Measurements from ENCODE around the gene NHLH1. TPM values are rescaled to one million over a fixed set of nuclear protein-coding genes. Genes with fewer than 3 reads are reported as not detected.

NHLH1 gene
- 0.08 TPM for polyA plus RNA-seq (2013)

DNA sequence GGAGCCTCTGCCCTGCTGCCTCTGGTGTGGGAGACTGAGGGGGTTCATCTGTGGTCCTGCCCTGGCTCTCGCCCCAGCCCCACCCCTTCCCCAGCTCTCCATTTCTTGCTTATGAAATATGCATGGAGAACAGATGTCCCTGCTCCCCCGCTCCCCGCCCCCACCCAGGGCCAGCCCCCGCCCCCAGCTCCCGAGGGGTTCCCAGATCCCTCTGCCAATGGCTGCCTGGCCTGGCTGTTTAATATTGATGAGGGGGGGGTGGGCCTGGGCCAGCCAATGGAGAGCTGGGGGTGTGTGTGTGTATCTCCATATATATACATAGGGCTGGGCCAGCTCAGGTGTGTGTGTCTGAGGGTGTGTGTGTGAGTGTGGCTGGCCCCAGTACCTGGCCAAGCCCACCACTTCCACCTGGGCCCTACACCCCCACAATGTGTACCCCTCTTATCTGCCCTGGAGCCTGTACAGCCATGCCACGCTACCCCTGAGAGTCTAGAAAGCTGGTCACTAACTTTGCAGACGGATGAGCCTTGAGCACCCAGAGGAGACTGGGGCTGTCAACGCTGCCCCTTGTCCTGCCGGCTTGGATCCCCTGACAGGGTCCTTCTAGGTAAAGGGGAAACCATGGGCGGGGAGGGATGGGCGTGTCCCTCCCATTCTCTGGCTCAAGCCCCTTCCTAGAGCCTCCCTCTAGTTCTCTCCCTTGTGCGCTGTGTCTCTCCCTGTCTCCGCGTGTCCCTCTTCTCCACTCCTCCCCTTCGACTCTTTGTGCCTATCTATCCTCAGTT lies at the start of gene NHLH1:
TSS of gene NHLH1 (plus strand) at position 341 of the 785 bp plus-strand sequence. CDS start 3,661 bp downstream, outside the sequence.
- peak in 1 of 3 donors; percentile 1 for DNase-seq
- ChIA-PET POLR2A (no interaction called here), CTCF (interaction anchor here (0.9 to 26.0 kb wide), 6 partner anchors 10 to 281 kb away, joined by 4 to 437 read pairs (median 12); no protein-coding TSS in a partner anchor)
- Histone ChIP-seq H3K27me3 (replicated peaks in 2 of 5; ENCODE audit: control insufficient read depth in 4 of 5, insufficient read depth in 5 of 5, low read length in 4 of 5) (no peaks in the 10 kb centered on the region), H3K4me3 (ENCODE audit: control insufficient read depth in 1 of 7, extremely low read depth in 1 of 7, insufficient read depth in 4 of 7, low read depth in 2 of 7, low read length in 6 of 7) (no peak within 1 kb of the TSS), H3K9me3 (ENCODE audit: control extremely low read depth in 1 of 5, control insufficient read depth in 4 of 5, insufficient read depth in 2 of 5, low read depth in 1 of 5, low read length in 4 of 5) (no peaks in the 10 kb centered on the region), H3K27ac (ENCODE audit: insufficient read depth in 1 of 2, low read depth in 1 of 2, low read length in 2 of 2, poor library complexity in 1 of 2, severe bottlenecking in 2 of 2) (no peak within 1 kb of the TSS), H3K4me1 (ENCODE audit: control extremely low read depth in 1 of 4, control insufficient read depth in 4 of 4, insufficient read depth in 4 of 4, low read length in 3 of 4) (peaks cover 2 to 17% (median 13%) of the 10 kb centered on the region in 4 experiments), H3K36me3 (ENCODE audit: control insufficient read depth in 4 of 4, insufficient read depth in 4 of 4, low read length in 3 of 4) (no peaks in the 10 kb centered on the region)
- 99% methylated on average over 7 of the region's 15 CpGs for WGBS (ENCODE audit: insufficient coverage)

DNA sequence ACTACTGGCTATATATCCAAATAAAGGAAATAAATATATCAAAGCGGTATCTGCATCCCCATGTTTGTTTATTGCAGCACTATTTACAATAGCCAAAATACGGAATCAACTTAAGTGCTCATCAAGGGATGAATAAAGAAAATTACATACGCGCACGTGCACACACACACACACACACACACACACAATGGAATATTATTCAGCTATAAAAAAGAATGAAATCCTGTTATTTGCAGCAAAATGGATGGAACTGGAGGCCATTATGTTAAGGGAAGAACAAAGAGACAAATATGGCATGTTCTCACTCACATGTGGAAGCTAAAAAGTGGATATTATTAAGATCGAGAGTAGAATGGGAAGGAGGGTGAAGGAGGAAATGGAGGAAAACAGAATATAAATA lies 44.0 kb upstream of the NHLH1 start:
- DNase-seq = no peak
- no CpG with 5 or more reads among the region's 6 CpGs for whole genome bisulfite sequencing (ENCODE audit: insufficient coverage)
- Histone ChIP-seq H3K27ac (ENCODE audit: insufficient read depth in 1 of 2, low read depth in 1 of 2, low read length in 2 of 2, poor library complexity in 1 of 2, severe bottlenecking in 2 of 2) (no peak overlapping the region), H3K4me1 (ENCODE audit: control extremely low read depth in 1 of 4, control insufficient read depth in 4 of 4, insufficient read depth in 4 of 4, low read length in 3 of 4) (no peaks in the 10 kb centered on the region), H3K27me3 (replicated peaks in 2 of 5; ENCODE audit: control insufficient read depth in 4 of 5, insufficient read depth in 5 of 5, low read length in 4 of 5) (no peaks in the 10 kb centered on the region), H3K36me3 (ENCODE audit: control insufficient read depth in 4 of 4, insufficient read depth in 4 of 4, low read length in 3 of 4) (peaks cover 29 to 85% (median 47%) of the 10 kb centered on the region in 4 experiments), H3K9me3 (ENCODE audit: control extremely low read depth in 1 of 5, control insufficient read depth in 4 of 5, insufficient read depth in 2 of 5, low read depth in 1 of 5, low read length in 4 of 5) (peaks cover 0 to 7% (median 0%) of the 10 kb centered on the region in 5 experiments), H3K4me3 (ENCODE audit: control insufficient read depth in 1 of 7, extremely low read depth in 1 of 7, insufficient read depth in 4 of 7, low read depth in 2 of 7, low read length in 6 of 7) (no peak overlapping the region)
- ChIA-PET POLR2A (no interaction called here), CTCF (no interaction called here)

DNA sequence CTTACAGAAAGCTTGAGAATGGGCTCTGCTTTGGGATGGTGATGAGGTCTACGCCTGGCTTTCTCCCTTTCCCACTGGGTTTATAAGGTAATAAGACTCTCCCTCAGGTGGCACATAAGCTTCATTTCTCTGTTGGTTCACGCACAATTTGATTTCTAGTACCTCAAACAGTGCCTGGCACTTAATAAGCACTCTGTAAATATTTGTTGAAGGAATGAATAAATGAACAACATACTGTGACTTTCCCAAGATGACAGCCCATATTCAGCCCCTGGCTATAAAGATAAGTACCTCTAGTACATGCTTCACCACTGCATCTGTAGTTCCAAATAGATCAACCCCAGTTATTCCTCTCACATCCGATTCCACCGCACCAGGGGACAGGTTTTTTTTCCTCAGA lies 41.6 kb upstream of the NHLH1 start:
- WGBS (ENCODE audit: insufficient coverage) = 100% methylated on average over 2 of the region's 4 CpGs
- POLR2A ChIA-PET = no interaction called here
- CTCF ChIA-PET = interaction anchor here (0.8 to 2.1 kb wide), 2 partner anchors 34 to 37 kb away, joined by 3 to 9 read pairs; no protein-coding TSS in a partner anchor
- no peak for DNase-seq
- no peaks in the 10 kb centered on the region for H3K9me3 ChIP-seq (ENCODE audit: control extremely low read depth in 1 of 5, control insufficient read depth in 4 of 5, insufficient read depth in 2 of 5, low read depth in 1 of 5, low read length in 4 of 5)
- no peak overlapping the region for H3K4me3 ChIP-seq (ENCODE audit: control insufficient read depth in 1 of 7, extremely low read depth in 1 of 7, insufficient read depth in 4 of 7, low read depth in 2 of 7, low read length in 6 of 7)
- no peak overlapping the region for H3K27ac ChIP-seq (ENCODE audit: insufficient read depth in 1 of 2, low read depth in 1 of 2, low read length in 2 of 2, poor library complexity in 1 of 2, severe bottlenecking in 2 of 2)
- peaks cover 24 to 87% (median 50%) of the 10 kb centered on the region in 4 experiments for H3K36me3 ChIP-seq (ENCODE audit: control insufficient read depth in 4 of 4, insufficient read depth in 4 of 4, low read length in 3 of 4)
- no peaks in the 10 kb centered on the region for H3K27me3 ChIP-seq (replicated peaks in 2 of 5; ENCODE audit: control insufficient read depth in 4 of 5, insufficient read depth in 5 of 5, low read length in 4 of 5)
- no peaks in the 10 kb centered on the region for H3K4me1 ChIP-seq (ENCODE audit: control extremely low read depth in 1 of 4, control insufficient read depth in 4 of 4, insufficient read depth in 4 of 4, low read length in 3 of 4)

DNA sequence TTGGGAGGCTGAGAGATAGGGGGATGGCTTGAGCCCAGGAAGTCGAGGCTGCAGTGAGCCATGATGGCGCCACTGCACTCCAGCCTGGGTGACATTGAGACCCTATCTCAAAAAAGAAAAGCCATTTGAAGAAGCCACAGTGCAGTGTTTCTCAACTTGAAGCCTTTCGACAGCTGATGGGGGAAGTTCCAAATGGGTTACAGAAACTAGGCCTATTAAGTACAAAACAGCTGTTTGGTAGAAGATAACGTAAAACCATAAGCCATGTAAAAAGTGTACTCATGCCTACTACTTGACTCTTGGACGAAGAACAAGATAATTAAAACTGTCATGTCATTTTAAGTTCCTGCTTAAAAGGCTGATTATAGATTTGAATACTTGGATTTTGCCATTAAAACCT lies 40.5 kb upstream of the NHLH1 start:
- peak in 2 of 3 donors; percentile 42 to 66 for DNase-seq
- Histone ChIP-seq H3K27ac (ENCODE audit: insufficient read depth in 1 of 2, low read depth in 1 of 2, low read length in 2 of 2, poor library complexity in 1 of 2, severe bottlenecking in 2 of 2) (no peak overlapping the region), H3K4me3 (ENCODE audit: control insufficient read depth in 1 of 7, extremely low read depth in 1 of 7, insufficient read depth in 4 of 7, low read depth in 2 of 7, low read length in 6 of 7) (no peak overlapping the region), H3K36me3 (ENCODE audit: control insufficient read depth in 4 of 4, insufficient read depth in 4 of 4, low read length in 3 of 4) (peaks cover 29 to 92% (median 54%) of the 10 kb centered on the region in 4 experiments), H3K9me3 (ENCODE audit: control extremely low read depth in 1 of 5, control insufficient read depth in 4 of 5, insufficient read depth in 2 of 5, low read depth in 1 of 5, low read length in 4 of 5) (no peaks in the 10 kb centered on the region), H3K27me3 (replicated peaks in 2 of 5; ENCODE audit: control insufficient read depth in 4 of 5, insufficient read depth in 5 of 5, low read length in 4 of 5) (no peaks in the 10 kb centered on the region), H3K4me1 (ENCODE audit: control extremely low read depth in 1 of 4, control insufficient read depth in 4 of 4, insufficient read depth in 4 of 4, low read length in 3 of 4) (no peaks in the 10 kb centered on the region)
- POLR2A ChIA-PET = no interaction called here
- 100% methylated on average over 3 of the region's 5 CpGs for WGBS (ENCODE audit: insufficient coverage)
- CTCF ChIA-PET = interaction anchor here (0.7 to 1.6 kb wide), 2 partner anchors 11 to 20 kb away, joined by 3 to 5 read pairs; no protein-coding TSS in a partner anchor

DNA sequence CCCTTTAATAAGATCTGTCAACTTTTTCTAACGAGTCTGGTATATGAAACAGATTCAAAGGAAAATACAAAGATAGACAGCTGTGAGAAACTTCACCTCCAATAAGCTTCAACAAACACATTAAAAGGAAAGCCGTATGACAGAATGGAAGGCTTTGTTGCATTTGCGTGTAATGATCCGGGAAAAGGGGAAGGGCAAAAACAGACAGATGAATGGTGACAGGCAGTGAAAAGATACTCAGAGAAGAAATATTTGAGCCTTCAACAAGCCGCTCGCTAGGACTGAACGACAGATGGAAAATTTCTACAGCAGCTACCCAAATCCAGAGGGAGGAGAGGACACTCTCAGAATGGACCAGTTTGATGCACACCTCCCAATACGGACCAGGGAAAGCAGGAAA lies 38.7 kb upstream of the NHLH1 start:
- H3K9me3 ChIP-seq (ENCODE audit: control extremely low read depth in 1 of 5, control insufficient read depth in 4 of 5, insufficient read depth in 2 of 5, low read depth in 1 of 5, low read length in 4 of 5) = no peaks in the 10 kb centered on the region
- no peaks in the 10 kb centered on the region for H3K27me3 ChIP-seq (replicated peaks in 2 of 5; ENCODE audit: control insufficient read depth in 4 of 5, insufficient read depth in 5 of 5, low read length in 4 of 5)
- ChIA-PET POLR2A (no interaction called here), CTCF (interaction anchor here (0.8 to 6.6 kb wide), 5 partner anchors 10 to 40 kb away, joined by 3 to 25 read pairs (median 3); no protein-coding TSS in a partner anchor)
- 96% methylated on average over 6 of the region's 8 CpGs for WGBS (ENCODE audit: insufficient coverage)
- H3K4me3 ChIP-seq (ENCODE audit: control insufficient read depth in 1 of 7, extremely low read depth in 1 of 7, insufficient read depth in 4 of 7, low read depth in 2 of 7, low read length in 6 of 7) = no peak overlapping the region
- no peak overlapping the region for H3K27ac ChIP-seq (ENCODE audit: insufficient read depth in 1 of 2, low read depth in 1 of 2, low read length in 2 of 2, poor library complexity in 1 of 2, severe bottlenecking in 2 of 2)
- peaks cover 33 to 94% (median 59%) of the 10 kb centered on the region in 4 experiments for H3K36me3 ChIP-seq (ENCODE audit: control insufficient read depth in 4 of 4, insufficient read depth in 4 of 4, low read length in 3 of 4)
- H3K4me1 ChIP-seq (ENCODE audit: control extremely low read depth in 1 of 4, control insufficient read depth in 4 of 4, insufficient read depth in 4 of 4, low read length in 3 of 4) = no peaks in the 10 kb centered on the region
- DNase-seq = no peak

DNA sequence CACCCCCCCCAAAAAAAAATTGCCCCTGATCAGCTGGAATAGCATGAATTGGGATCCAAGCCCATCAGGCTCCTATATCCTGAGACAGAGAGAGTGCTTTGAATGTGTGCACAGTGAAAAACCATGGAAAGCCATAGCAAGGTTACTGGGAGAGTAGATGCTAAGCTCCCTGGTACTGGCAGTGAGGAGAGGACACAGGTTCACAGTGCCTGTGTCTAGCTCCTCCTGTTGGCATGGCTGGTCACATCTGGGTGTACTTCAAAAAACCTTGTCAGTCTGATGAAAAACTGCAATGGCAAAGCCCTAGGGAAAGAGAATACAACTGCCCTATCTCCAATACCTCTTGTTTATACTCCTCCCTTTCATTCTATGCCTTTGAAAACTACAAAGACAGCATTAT lies 36.8 kb upstream of the NHLH1 start:
- CTCF ChIA-PET = interaction anchor here (1.0 to 6.6 kb wide), 5 partner anchors 12 to 45 kb away, joined by 3 to 25 read pairs (median 4); no protein-coding TSS in a partner anchor
- Histone ChIP-seq H3K9me3 (ENCODE audit: control extremely low read depth in 1 of 5, control insufficient read depth in 4 of 5, insufficient read depth in 2 of 5, low read depth in 1 of 5, low read length in 4 of 5) (no peaks in the 10 kb centered on the region), H3K27me3 (replicated peaks in 2 of 5; ENCODE audit: control insufficient read depth in 4 of 5, insufficient read depth in 5 of 5, low read length in 4 of 5) (no peaks in the 10 kb centered on the region), H3K4me3 (ENCODE audit: control insufficient read depth in 1 of 7, extremely low read depth in 1 of 7, insufficient read depth in 4 of 7, low read depth in 2 of 7, low read length in 6 of 7) (no peak overlapping the region), H3K27ac (ENCODE audit: insufficient read depth in 1 of 2, low read depth in 1 of 2, low read length in 2 of 2, poor library complexity in 1 of 2, severe bottlenecking in 2 of 2) (no peak overlapping the region), H3K4me1 (ENCODE audit: control extremely low read depth in 1 of 4, control insufficient read depth in 4 of 4, insufficient read depth in 4 of 4, low read length in 3 of 4) (no peaks in the 10 kb centered on the region), H3K36me3 (ENCODE audit: control insufficient read depth in 4 of 4, insufficient read depth in 4 of 4, low read length in 3 of 4) (peaks cover 37 to 96% (median 67%) of the 10 kb centered on the region in 4 experiments)
- POLR2A ChIA-PET = interaction anchor here (0.8 kb wide), 1 partner anchor 12 kb away, joined by 3 read pairs; no protein-coding TSS in a partner anchor
- DNase-seq = no peak

GRCh38 chr1:160332516-160332915 lies 34.4 kb upstream of the NHLH1 start:
- no peak for DNase-seq
- Histone ChIP-seq H3K4me1 (ENCODE audit: control extremely low read depth in 1 of 4, control insufficient read depth in 4 of 4, insufficient read depth in 4 of 4, low read length in 3 of 4) (no peaks in the 10 kb centered on the region), H3K27me3 (replicated peaks in 2 of 5; ENCODE audit: control insufficient read depth in 4 of 5, insufficient read depth in 5 of 5, low read length in 4 of 5) (no peaks in the 10 kb centered on the region), H3K9me3 (ENCODE audit: control extremely low read depth in 1 of 5, control insufficient read depth in 4 of 5, insufficient read depth in 2 of 5, low read depth in 1 of 5, low read length in 4 of 5) (no peaks in the 10 kb centered on the region), H3K4me3 (ENCODE audit: control insufficient read depth in 1 of 7, extremely low read depth in 1 of 7, insufficient read depth in 4 of 7, low read depth in 2 of 7, low read length in 6 of 7) (no peak overlapping the region), H3K27ac (ENCODE audit: insufficient read depth in 1 of 2, low read depth in 1 of 2, low read length in 2 of 2, poor library complexity in 1 of 2, severe bottlenecking in 2 of 2) (no peak overlapping the region), H3K36me3 (ENCODE audit: control insufficient read depth in 4 of 4, insufficient read depth in 4 of 4, low read length in 3 of 4) (peaks cover 31 to 89% (median 58%) of the 10 kb centered on the region in 4 experiments)
- ChIA-PET POLR2A (no interaction called here), CTCF (interaction anchor here (1.3 to 6.6 kb wide), 4 partner anchors 19 to 41 kb away, joined by 4 to 25 read pairs (median 5); no protein-coding TSS in a partner anchor)
